HepG2 (cell line): Measurements from ENCODE around the gene SCARF1. TPM values are rescaled to one million over a fixed set of nuclear protein-coding genes. Genes with fewer than 3 reads are reported as not detected.

ENCODE experiments used
- BHLHE40 ChIP-seq: IDR thresholded peaks from 2 replicates; pipeline ENCODE4 v1.6.1; 2011; ENCODE audit warnings: low read length, improper control_type of control experiment
- CEBPB ChIP-seq: IDR thresholded peaks from 2 replicates; pipeline ENCODE4 v1.6.1; 2011; ENCODE audit warnings: low read depth, low read length, improper control_type of control experiment, borderline replicate concordance
- KMT2A ChIP-seq: sonication (generic); formaldehyde crosslinking; IDR thresholded peaks from 2 replicates; pipeline ENCODE4 v1.4.0; 2020; ENCODE audit warnings: missing genetic modification reagents
- MAFK ChIP-seq, 2 experiments: IDR thresholded peaks in 1 of 2; conservative IDR thresholded peaks in 1 of 2; 2 replicates each; pipeline ENCODE4 v1.6.1; 2011; ENCODE audit warnings: improper control_type of control experiment in 2 of 2, low read length in 2 of 2
- MEF2D ChIP-seq: sonication (generic); formaldehyde crosslinking; IDR thresholded peaks from 2 replicates; pipeline ENCODE4 v1.5.1; 2020; ENCODE audit warnings: mild to moderate bottlenecking, missing genetic modification reagents
- NFE2 ChIP-seq: sonication (generic); formaldehyde crosslinking; IDR thresholded peaks from 2 replicates; pipeline ENCODE4 v1.4.0; 2020; ENCODE audit warnings: missing genetic modification reagents
- PREB ChIP-seq: sonication (generic); formaldehyde crosslinking; IDR thresholded peaks from 2 replicates; pipeline ENCODE4 v1.4.0; 2020; ENCODE audit warnings: missing genetic modification reagents
- RARG ChIP-seq: sonication (generic); formaldehyde crosslinking; IDR thresholded peaks from 2 replicates; pipeline ENCODE4 v1.4.0; 2020; ENCODE audit warnings: low read depth, mild to moderate bottlenecking, missing genetic modification reagents
- TAF1 ChIP-seq: sonication (generic); formaldehyde crosslinking; IDR thresholded peaks from 2 replicates; pipeline ENCODE4 v1.4.0; 2020; ENCODE audit warnings: missing genetic modification reagents
- TFDP2 ChIP-seq: sonication (generic); formaldehyde crosslinking; IDR thresholded peaks from 2 replicates; pipeline ENCODE4 v1.4.0; 2020; ENCODE audit warnings: missing genetic modification reagents
- ZBTB42 ChIP-seq: sonication (generic); formaldehyde crosslinking; IDR thresholded peaks from 2 replicates; pipeline ENCODE4 v1.5.0; 2020; ENCODE audit warnings: mild to moderate bottlenecking, missing genetic modification reagents
- ZFP36 ChIP-seq: fragments of 150-350 bp; IDR thresholded peaks from 2 replicates; pipeline ENCODE4 v1.6.1; 2018; ENCODE audit warnings: borderline replicate concordance, low read length, low read depth; ENCODE audit not compliant: partially characterized antibody
- ZFP41 ChIP-seq: sonication (generic); formaldehyde crosslinking; IDR thresholded peaks from 2 replicates; pipeline ENCODE4 v1.4.0; 2020; ENCODE audit warnings: mild to moderate bottlenecking, missing genetic modification reagents, borderline replicate concordance
- ZIK1 ChIP-seq: sonication (generic); formaldehyde crosslinking; IDR thresholded peaks from 2 replicates; pipeline ENCODE4 v1.5.0; 2020; ENCODE audit warnings: mild to moderate bottlenecking, low read depth, missing genetic modification reagents, borderline replicate concordance
- ZNF317 ChIP-seq: sonication (generic); formaldehyde crosslinking; IDR thresholded peaks from 2 replicates; pipeline ENCODE4 v1.5.0; 2020; ENCODE audit warnings: mild to moderate bottlenecking, missing genetic modification reagents
- ZNF564 ChIP-seq: sonication (generic); formaldehyde crosslinking; IDR thresholded peaks from 2 replicates; pipeline ENCODE4 v1.8.1; 2023; ENCODE audit warnings: mild to moderate bottlenecking, missing genetic modification reagents
- polyA plus RNA-seq, 8 experiments: library from polyadenylated mRNA; depleted of rRNA in 3 of 8; stranded (reverse) in 7 of 8; unstranded in 1 of 8; fragments of >200 nt; fragmentation: Illumina TruSeq in 4 of 8; extraction: Trizol in 4 of 8; gene quantifications; 2 replicates each; pipeline versions ENCODE4 v1.2.1 to v1.2.3, GENCODE V29; 2011 to 2016; ENCODE audit warnings: low read depth in 4 of 8, missing spikeins in 1 of 8, mixed read lengths in 1 of 8; ENCODE audit not compliant: insufficient read depth in 1 of 8
- total RNA-seq, 5 experiments: library from RNA; depleted of rRNA; stranded (reverse); fragments of >200 nt; fragmentation: Illumina TruSeq; extraction: Trizol; gene quantifications; 2 replicates each; pipeline ENCODE4 v1.2.3, GENCODE V29; 2016; ENCODE audit warnings: low read depth in 1 of 5
- TF ChIP-seq, protein P1 (sequence below): sonication (generic); formaldehyde crosslinking; IDR thresholded peaks from 2 replicates; pipeline ENCODE4 v1.4.0; 2020; ENCODE audit warnings: missing genetic modification reagents
- TF ChIP-seq, protein P2 (sequence below): sonication (generic); formaldehyde crosslinking; IDR thresholded peaks from 2 replicates; pipeline ENCODE4 v1.5.0; 2020; ENCODE audit warnings: missing genetic modification reagents
- TF ChIP-seq, protein P3 (sequence below): IDR thresholded peaks from 2 replicates; pipeline ENCODE4 v1.6.1; 2016; ENCODE audit warnings: missing compliant biosample characterization, missing genetic modification reagents, borderline replicate concordance
- TF ChIP-seq, protein P4 (sequence below): sonication (generic); formaldehyde crosslinking; IDR thresholded peaks from 2 replicates; pipeline ENCODE4 v1.8.0; 2022; ENCODE audit warnings: mild to moderate bottlenecking, missing genetic modification reagents, moderate library complexity

SCARF1 gene
- total and polyA plus RNA-seq, 2 of the 13 experiments (the other 11 are each of a cell fraction or from before 2014, with no cell fraction given), result 0.24 to 0.71 TPM

DNA sequence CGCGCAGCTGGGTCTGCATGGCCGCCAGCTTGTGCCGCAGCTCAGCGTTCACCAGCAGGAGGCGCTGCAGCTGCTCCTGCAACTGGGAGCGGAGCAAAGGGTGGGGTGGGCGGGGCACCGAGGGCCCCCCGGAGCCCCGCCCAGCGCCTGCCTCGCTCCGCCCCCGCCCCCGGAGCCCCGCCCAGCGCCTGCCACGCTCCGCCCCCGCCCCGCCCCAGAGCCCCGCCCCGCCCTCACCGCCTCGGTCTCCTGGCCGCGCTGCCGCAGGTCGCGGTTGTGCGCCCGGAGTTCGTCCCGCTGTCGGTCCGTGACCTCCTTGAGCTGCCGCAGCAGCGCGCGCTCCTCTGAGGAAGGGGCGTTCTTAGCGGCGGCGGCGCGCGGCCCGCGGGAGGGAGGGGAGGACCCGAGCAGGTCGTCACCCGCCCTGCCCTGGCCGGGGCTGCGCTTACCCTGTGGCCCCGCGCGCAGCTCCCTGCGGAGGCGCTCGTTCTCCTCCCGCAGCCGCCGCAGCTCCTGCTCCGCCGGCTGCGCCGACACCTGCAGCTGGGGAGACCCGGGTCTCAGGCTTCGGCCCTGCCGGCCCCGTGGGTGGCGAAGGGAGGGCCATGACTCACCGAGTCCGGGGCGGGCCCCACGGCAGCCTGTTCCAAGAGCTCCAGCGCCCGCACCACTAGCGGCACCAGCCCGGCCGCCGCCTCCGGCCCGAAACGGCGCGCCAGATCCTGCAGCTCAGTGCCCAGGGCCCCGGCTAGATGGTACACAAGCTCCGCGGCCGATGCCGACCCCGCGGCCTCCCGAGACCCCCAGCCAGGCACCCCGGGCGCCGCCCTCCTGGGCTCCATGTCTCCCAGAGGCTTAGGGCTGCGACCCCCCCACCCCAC is 3.7 kb upstream of the SCARF1 start (continued):
- TF ChIP-seq ZFP36, result no peak
- TF ChIP-seq, protein P1, sequence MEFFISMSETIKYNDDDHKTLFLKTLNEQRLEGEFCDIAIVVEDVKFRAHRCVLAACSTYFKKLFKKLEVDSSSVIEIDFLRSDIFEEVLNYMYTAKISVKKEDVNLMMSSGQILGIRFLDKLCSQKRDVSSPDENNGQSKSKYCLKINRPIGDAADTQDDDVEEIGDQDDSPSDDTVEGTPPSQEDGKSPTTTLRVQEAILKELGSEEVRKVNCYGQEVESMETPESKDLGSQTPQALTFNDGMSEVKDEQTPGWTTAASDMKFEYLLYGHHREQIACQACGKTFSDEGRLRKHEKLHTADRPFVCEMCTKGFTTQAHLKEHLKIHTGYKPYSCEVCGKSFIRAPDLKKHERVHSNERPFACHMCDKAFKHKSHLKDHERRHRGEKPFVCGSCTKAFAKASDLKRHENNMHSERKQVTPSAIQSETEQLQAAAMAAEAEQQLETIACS (CRISPR knock-in tag), result peak; percentile 82
- TF ChIP-seq ZNF564 (CRISPR knock-in tag), result no peak
- TF ChIP-seq, protein P2, sequence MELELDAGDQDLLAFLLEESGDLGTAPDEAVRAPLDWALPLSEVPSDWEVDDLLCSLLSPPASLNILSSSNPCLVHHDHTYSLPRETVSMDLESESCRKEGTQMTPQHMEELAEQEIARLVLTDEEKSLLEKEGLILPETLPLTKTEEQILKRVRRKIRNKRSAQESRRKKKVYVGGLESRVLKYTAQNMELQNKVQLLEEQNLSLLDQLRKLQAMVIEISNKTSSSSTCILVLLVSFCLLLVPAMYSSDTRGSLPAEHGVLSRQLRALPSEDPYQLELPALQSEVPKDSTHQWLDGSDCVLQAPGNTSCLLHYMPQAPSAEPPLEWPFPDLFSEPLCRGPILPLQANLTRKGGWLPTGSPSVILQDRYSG (CRISPR knock-in tag), result peak; percentile 23; the same call in 1 of the 2 replicates
- TF ChIP-seq, protein P3, sequence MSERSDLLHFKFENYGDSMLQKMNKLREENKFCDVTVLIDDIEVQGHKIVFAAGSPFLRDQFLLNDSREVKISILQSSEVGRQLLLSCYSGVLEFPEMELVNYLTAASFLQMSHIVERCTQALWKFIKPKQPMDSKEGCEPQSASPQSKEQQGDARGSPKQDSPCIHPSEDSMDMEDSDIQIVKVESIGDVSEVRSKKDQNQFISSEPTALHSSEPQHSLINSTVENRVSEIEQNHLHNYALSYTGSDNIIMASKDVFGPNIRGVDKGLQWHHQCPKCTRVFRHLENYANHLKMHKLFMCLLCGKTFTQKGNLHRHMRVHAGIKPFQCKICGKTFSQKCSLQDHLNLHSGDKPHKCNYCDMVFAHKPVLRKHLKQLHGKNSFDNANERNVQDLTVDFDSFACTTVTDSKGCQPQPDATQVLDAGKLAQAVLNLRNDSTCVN (CRISPR knock-in tag), result no peak
- no peak for TF ChIP-seq RARG
- no peak for TF ChIP-seq ZBTB42 (CRISPR knock-in tag)
- no peak for TF ChIP-seq ZFP41
- TF ChIP-seq TFDP2, result no peak; the same call in 1 of the 2 replicates
- no peak for TF ChIP-seq MEF2D (CRISPR knock-in tag)
- TF ChIP-seq BHLHE40, result 0 out of 2 replicates have a peak, but pooled peaks have one; percentile 36
- peak; percentile 5; the same call in 1 of the 2 replicates for TF ChIP-seq TAF1
- TF ChIP-seq ZNF317, result no peak
- TF ChIP-seq, protein P4, sequence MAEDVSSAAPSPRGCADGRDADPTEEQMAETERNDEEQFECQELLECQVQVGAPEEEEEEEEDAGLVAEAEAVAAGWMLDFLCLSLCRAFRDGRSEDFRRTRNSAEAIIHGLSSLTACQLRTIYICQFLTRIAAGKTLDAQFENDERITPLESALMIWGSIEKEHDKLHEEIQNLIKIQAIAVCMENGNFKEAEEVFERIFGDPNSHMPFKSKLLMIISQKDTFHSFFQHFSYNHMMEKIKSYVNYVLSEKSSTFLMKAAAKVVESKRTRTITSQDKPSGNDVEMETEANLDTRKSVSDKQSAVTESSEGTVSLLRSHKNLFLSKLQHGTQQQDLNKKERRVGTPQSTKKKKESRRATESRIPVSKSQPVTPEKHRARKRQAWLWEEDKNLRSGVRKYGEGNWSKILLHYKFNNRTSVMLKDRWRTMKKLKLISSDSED (CRISPR knock-in tag), result no peak
- TF ChIP-seq MAFK (conservative IDR thresholded peaks at IDR 0.05 in 1 of 2, IDR thresholded peaks at IDR 0.05 in 1 of 2; ENCODE audit: low read length in 2 of 2), result no peak
- peak; percentile 6; the same call in 1 of the 2 replicates for TF ChIP-seq ZIK1 (CRISPR knock-in tag)
- TF ChIP-seq CEBPB, result no peak
- TF ChIP-seq PREB, result no peak
- TF ChIP-seq NFE2 (CRISPR knock-in tag), result no peak
- no peak for TF ChIP-seq KMT2A (CRISPR knock-in tag)
